DMS79 (cell line): Measurements from ENCODE around the gene AGPAT2.
A peak's percentile ranks its signal among the peaks of the same experiment; 100 is the strongest.

Source experiments
- DNase-seq: peaks from one replicate; lab custom pipeline; 2025; lab: John Stamatoyannopoulos, UW

AGPAT2 gene

GRCh38 chr9:136673088-136673974 lies 13.9 kb downstream of the AGPAT2 start:
- DNase-seq: no peak

- no peak for DNase-seq
Measured at GRCh38 chr9:136672431-136673087, 14.7 kb downstream of the AGPAT2 start.

- DNase-seq: no peak
Measured at GRCh38 chr9:136671646-136672430, 15.4 kb downstream of the AGPAT2 start.

GRCh38 chr9:136671254-136671614 lies 16.0 kb downstream of the AGPAT2 start:
- no peak for DNase-seq

- DNase-seq: no peak
Measured at GRCh38 chr9:136670576-136671253, 16.5 kb downstream of the AGPAT2 start.

GRCh38 chr9:136669791-136670464 lies 17.3 kb downstream of the AGPAT2 start:
- DNase-seq: no peak

- no peak for DNase-seq
Measured at GRCh38 chr9:136668983-136669790, 18.1 kb downstream of the AGPAT2 start.

- DNase-seq: no peak
Measured at GRCh38 chr9:136667940-136668760, 19.1 kb downstream of the AGPAT2 start.

- peak; percentile 32 for DNase-seq
Measured at GRCh38 chr9:136667214-136667939, 19.9 kb downstream of the AGPAT2 start.

- DNase-seq: no peak
Measured at GRCh38 chr9:136666372-136667213, 20.7 kb downstream of the AGPAT2 start.

GRCh38 chr9:136665704-136666371 lies 21.4 kb downstream of the AGPAT2 start:
- no peak for DNase-seq

GRCh38 chr9:136665111-136665703 lies 22.1 kb downstream of the AGPAT2 start:
- DNase-seq: no peak

GRCh38 chr9:136664000-136664915 lies 23.0 kb downstream of the AGPAT2 start:
- DNase-seq: no peak

- DNase-seq: no peak
Measured at GRCh38 chr9:136662656-136663581, 24.3 kb downstream of the AGPAT2 start, which contains the start of gene EGFL7. EGFL7 (plus strand) TSS chr9:136662916; CDS start chr9:136668283, 5,367 bp downstream.

GRCh38 chr9:136662326-136662655 lies 25.0 kb downstream of the AGPAT2 start:
- DNase-seq: no peak
